DMS 273 treated with DMSO at 0.1 percent for 48 hours (cell line): ENCODE measurements around the gene KLHL29.

ENCODE experiments used
- DNase-seq: peaks from one replicate; lab custom pipeline; 2025; lab: John Stamatoyannopoulos, UW

Gene KLHL29

GRCh38 chr2:23449413-23449812 lies 64.4 kb downstream of the KLHL29 start:
- no peak for DNase-seq

- no peak for DNase-seq
Observed at GRCh38 chr2:23449831-23450331, 64.9 kb downstream of the KLHL29 start.

- no peak for DNase-seq
Observed at GRCh38 chr2:23452372-23452771, 67.4 kb downstream of the KLHL29 start.

GRCh38 chr2:23452853-23453420 lies 68.0 kb downstream of the KLHL29 start:
- no peak for DNase-seq

GRCh38 chr2:23453432-23453831 lies 68.5 kb downstream of the KLHL29 start:
- no peak for DNase-seq

GRCh38 chr2:23453836-23454460 lies 69.0 kb downstream of the KLHL29 start:
- DNase-seq, result no peak

- DNase-seq, result no peak
Observed at GRCh38 chr2:23454501-23455120, 69.6 kb downstream of the KLHL29 start.

DNA sequence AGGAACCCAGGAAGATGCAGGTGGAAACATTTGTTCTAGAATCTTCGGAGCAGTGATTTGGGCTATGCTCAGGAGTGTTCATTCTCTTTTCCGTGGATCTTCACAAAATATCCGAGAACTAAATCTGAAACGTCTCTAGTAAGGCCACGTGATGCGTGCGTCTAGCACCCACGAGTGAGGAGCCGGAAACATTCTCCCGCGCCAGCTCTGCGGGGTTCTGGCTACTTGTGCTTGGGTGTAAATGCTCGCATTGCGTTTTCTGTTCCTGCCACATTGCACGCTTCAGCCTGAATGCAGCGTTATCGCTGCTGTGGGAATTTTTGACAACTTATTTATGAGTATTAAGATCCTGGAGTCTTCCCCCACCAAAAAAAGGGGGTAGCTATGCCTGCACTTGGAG lies 71.4 kb downstream of the KLHL29 start:
- no peak for DNase-seq

DNA sequence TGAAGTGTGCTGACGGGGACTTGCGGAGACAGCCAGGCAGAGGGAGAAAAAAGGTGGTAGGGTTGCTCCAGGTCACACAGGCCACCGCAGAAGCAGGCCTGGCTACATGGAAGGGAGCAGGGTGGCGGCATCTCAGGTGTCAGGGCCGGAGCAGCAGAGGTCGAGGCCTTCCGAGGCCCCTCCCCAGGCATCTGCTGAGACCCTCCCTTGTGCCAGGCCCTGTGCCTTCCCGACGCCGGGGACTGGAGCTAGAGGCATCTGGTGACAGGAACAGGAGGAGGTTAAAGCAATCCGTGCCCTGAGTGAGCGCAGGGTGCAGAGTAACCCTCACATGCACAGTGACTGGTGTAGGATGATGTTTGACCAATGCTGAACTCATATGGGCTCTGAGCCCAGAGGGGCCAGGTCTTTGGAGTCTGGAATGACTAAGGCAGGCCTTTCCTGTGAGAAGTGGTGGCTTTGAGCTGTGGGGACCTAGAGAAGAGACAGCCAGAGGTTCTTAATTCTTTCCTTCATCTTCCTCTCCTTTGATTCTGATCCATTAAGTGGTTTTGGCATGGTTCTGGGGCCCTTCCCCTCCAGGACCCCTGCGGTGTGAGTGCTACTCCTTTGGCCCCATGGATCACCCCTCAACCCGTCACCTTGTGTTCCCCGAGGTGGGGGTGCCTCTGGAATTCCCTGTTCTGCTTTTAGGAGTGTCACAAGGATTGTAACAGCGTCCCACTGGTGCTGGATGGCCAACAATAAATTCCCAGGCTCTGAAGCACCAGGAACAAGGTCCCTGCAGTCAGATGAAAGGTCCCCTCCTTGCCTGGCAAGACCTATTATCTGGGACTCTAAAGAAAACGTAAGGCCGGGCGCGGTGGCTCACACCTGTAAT lies 72.1 kb downstream of the KLHL29 start:
- no peak for DNase-seq

- DNase-seq, result no peak
Observed at GRCh38 chr2:23457990-23458682, 73.2 kb downstream of the KLHL29 start.

DNA sequence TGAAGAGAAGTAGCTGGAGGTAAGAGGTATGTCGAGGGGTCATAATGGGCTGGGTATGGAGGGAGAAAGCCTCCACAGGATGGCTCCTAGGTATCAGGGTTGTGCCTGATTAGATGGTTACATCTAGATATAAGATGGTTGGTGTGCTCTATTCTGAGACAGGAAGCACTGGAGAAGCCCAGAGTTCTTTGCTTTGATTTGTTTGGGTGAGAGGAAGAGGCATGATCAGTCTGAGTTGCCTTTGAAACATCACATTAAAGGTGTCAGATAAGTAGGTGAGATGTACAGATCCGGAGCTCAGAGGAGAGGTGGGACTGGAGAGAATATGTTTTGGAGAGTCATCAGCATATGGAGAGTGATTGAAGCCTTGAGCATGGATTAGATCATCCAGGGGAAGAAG lies 74.1 kb downstream of the KLHL29 start:
- DNase-seq, result no peak

DNA sequence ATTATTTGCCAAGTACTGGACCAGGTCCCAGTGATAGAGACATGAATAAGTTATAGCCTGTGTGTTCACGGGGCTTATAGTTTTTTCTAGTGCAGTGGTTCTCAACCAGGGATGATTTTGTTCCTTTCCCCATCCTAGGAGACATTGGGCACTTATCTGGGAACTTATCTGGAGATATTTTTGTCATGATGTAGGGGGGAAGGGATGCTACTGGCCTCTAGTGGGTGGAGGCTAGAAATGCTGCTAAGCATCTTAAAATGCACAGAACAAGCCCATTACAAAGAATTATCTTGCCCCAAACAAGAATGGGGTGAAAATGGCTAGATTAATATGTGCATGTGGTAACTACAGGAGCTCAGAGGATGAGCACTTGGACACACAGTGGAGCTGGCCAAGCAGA lies 75.2 kb downstream of the KLHL29 start:
- DNase-seq, result no peak

- no peak for DNase-seq
Observed at GRCh38 chr2:23460993-23461392, 76.0 kb downstream of the KLHL29 start.

DNA sequence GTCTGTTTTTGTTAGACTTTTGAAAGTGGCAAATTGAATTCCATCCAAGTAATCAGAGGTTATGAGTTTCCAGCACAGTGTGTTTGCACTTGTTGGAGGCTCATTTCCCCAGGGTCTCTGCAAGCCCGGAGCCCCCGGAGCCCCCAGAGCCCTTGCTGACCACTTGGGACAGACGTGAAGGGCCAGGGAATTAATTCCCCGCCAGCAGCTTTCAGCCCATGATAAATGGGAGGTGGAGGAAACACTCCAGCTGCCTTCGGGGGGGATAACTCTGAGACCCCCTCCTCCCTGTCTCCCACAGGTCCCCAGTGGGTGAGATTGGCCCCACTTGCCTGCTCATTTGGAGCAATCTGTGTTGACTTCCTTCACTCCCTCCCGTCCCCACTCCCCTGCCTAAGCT lies 79.2 kb downstream of the KLHL29 start:
- DNase-seq, result no peak

- DNase-seq, result no peak
Observed at GRCh38 chr2:23464905-23465537, 80.0 kb downstream of the KLHL29 start.

DNA sequence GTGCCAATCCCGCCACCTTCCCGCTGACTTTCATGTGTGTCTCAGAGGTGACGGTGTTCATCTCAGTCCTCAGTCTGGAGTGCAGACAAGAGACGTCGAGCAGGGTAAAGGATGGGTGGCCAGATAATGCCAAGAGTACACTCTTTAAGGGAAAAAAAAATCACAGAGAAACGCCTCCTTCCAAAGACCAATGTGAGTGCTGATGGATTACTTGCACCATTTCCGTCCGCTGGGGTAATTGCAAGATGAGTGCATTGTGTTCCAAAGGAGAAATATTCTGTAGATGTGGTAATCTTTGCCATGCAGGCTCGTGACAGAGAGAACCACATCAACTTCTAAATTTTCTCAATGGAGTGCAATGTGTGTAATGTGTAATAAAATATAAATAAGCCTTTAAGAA lies 81.0 kb downstream of the KLHL29 start:
- no peak for DNase-seq

- DNase-seq, result no peak
Observed at GRCh38 chr2:23467618-23468017, 82.6 kb downstream of the KLHL29 start.

GRCh38 chr2:23468474-23469141 lies 83.6 kb downstream of the KLHL29 start:
- DNase-seq, result no peak

- DNase-seq, result no peak
Observed at GRCh38 chr2:23469142-23469540, 84.2 kb downstream of the KLHL29 start.

GRCh38 chr2:23475036-23475435 lies 90.1 kb downstream of the KLHL29 start:
- DNase-seq, result no peak

GRCh38 chr2:23475473-23475872 lies 90.5 kb downstream of the KLHL29 start:
- DNase-seq, result no peak
